HG02943 (cell line): ENCODE data around the gene MT1E.
"Not testable (repeated sequence)": the region's sequence is repeated elsewhere in the genome, so short reads cannot be mapped to it uniquely, and the experiment has no call there.

Experiments
- ATAC-seq: cut with Tn5 transposase; IDR thresholded peaks from one replicate; pipeline ENCODE4 v1.9.1; 2021; ENCODE audit warnings: mild to moderate bottlenecking, low read depth, moderate library complexity; ENCODE audit not compliant: unreplicated experiment

Gene MT1E

GRCh38 chr16:56606476-56607108 is 19.0 kb upstream of the MT1E start:
- ATAC-seq: no peak

GRCh38 chr16:56607109-56607618 is 18.4 kb upstream of the MT1E start:
- ATAC-seq: no peak

- no peak for ATAC-seq
These were observed 17.9 kb upstream of the MT1E start for GRCh38 chr16:56607675-56608042.

- peak; percentile 84 for ATAC-seq
These were observed 17.3 kb upstream of the MT1E start, which contains the start of gene MT2A for GRCh38 chr16:56608043-56608875. TSS of gene MT2A (plus strand) at chr16:56608584. CDS start at chr16:56608656, 72 bp downstream.

- ATAC-seq: peak; percentile 11
These were observed 16.6 kb upstream of the MT1E start for GRCh38 chr16:56608876-56609462.

- peak; percentile 51 for ATAC-seq
These were observed 16.1 kb upstream of the MT1E start for GRCh38 chr16:56609463-56609921.

GRCh38 chr16:56610017-56610608 is 15.5 kb upstream of the MT1E start:
- no peak for ATAC-seq

- no peak for ATAC-seq
These were observed 14.9 kb upstream of the MT1E start for GRCh38 chr16:56610609-56611111.

- no peak for ATAC-seq
These were observed 14.2 kb upstream of the MT1E start for GRCh38 chr16:56611281-56611833.

- no peak for ATAC-seq
These were observed 11.9 kb upstream of the MT1E start for GRCh38 chr16:56613706-56614105.

GRCh38 chr16:56614549-56614991 is 11.0 kb upstream of the MT1E start:
- no peak for ATAC-seq

- ATAC-seq: no peak
These were observed 10.2 kb upstream of the MT1E start for GRCh38 chr16:56615353-56615752.

GRCh38 chr16:56616608-56617211 is 8.9 kb upstream of the MT1E start:
- no peak for ATAC-seq

GRCh38 chr16:56617212-56618085 is 8.1 kb upstream of the MT1E start:
- no peak for ATAC-seq

- ATAC-seq: no peak
These were observed 7.4 kb upstream of the MT1E start for GRCh38 chr16:56618138-56618537.

- ATAC-seq: no peak
These were observed 5.2 kb upstream of the MT1E start for GRCh38 chr16:56620339-56620897.

GRCh38 chr16:56621665-56622445 is 3.7 kb upstream of the MT1E start:
- ATAC-seq: not testable (repeated sequence)

- not testable (repeated sequence) for ATAC-seq
These were observed 2.4 kb upstream of the MT1E start for GRCh38 chr16:56623184-56623583.
